Left lung (tissue), 10 donors: ENCODE results near the gene CTPS1. TPM values are rescaled to one million over a fixed set of nuclear protein-coding genes. Genes with fewer than 3 reads are reported as not detected.

Experiments
- ATAC-seq: fragments of 200-7000 bp; cut with Tn5 transposase; one replicate; pipeline ENCODE4 v1.9.1; 2020; ENCODE audit warnings: moderate library complexity
- DNase-seq, 4 donors: peaks; one replicate each; pipeline ENCODE4 v3.0.0-alpha.2; 2013 to 2020
- H3K27ac ChIP-seq, 2 donors: fragments of 200-600 bp; sonication (generic) in 1 of 2; one replicate each; pipeline versions ENCODE4 v1.5.0 to v1.8.0; 2020 to 2021
- H3K27me3 ChIP-seq, 2 donors: fragments of 200-600 bp; sonication (generic) in 1 of 2; one replicate each; pipeline versions ENCODE4 v1.5.0 to v1.8.0; 2020 to 2021
- H3K36me3 ChIP-seq, 2 donors: fragments of 200-600 bp; sonication (generic) in 1 of 2; one replicate each; pipeline versions ENCODE4 v1.5.0 to v1.8.0; 2020 to 2021
- H3K4me1 ChIP-seq, 2 donors: fragments of 200-600 bp; one replicate each; pipeline ENCODE4 v1.8.0; 2021
- H3K4me3 ChIP-seq, 2 donors: fragments of 200-600 bp; sonication (generic) in 1 of 2; one replicate each; pipeline versions ENCODE4 v1.5.0 to v1.8.0; 2020 to 2021; ENCODE audit warnings: mild to moderate bottlenecking in 1 of 2
- H3K9me3 ChIP-seq, 2 donors: fragments of 200-600 bp; sonication (generic) in 1 of 2; one replicate each; pipeline versions ENCODE4 v1.5.0 to v1.8.0; 2020 to 2021
- intact Hi-C, 2 donors: fragments of 100-400 bp; cut with DNase I; formaldehyde crosslinking; loops; one replicate each; pipeline versions ENCODE4 v1.11.2 to v1.14.2; 2022
- polyA plus RNA-seq, 6 donors: library from polyadenylated mRNA; unstranded; fragments of 120-200 nt; gene quantifications; one replicate each; pipeline ENCODE4 v1.2.1, GENCODE V29; 2013; ENCODE audit not compliant: insufficient read length in 6 of 6
- total RNA-seq, 2 donors: library from RNA; stranded (reverse); fragmentation: NEBNext Ultra II Directional; extraction: Animal tissue kit (Norgen Biotek cat#: 25700); gene quantifications; one replicate each; pipeline ENCODE4 v1.2.1, GENCODE V29; 2021
- TF ChIP-seq, protein P1 (sequence below), 2 donors: fragments of 200-600 bp; sonication (generic) in 1 of 2; IDR thresholded peaks; one replicate each; pipeline versions ENCODE4 v1.5.0 to v1.8.0; 2021; ENCODE audit warnings: antibody characterized with exemption in 2 of 2
- donor health status: DM: no; HTN: yes; CAD: no.
- donor health status: DM: no; HTN: no; CAD: no.

The CTPS1 gene
- total and polyA plus RNA-seq, 8 donors = 19.3 to 39.5 (median 24.1) TPM

DNA sequence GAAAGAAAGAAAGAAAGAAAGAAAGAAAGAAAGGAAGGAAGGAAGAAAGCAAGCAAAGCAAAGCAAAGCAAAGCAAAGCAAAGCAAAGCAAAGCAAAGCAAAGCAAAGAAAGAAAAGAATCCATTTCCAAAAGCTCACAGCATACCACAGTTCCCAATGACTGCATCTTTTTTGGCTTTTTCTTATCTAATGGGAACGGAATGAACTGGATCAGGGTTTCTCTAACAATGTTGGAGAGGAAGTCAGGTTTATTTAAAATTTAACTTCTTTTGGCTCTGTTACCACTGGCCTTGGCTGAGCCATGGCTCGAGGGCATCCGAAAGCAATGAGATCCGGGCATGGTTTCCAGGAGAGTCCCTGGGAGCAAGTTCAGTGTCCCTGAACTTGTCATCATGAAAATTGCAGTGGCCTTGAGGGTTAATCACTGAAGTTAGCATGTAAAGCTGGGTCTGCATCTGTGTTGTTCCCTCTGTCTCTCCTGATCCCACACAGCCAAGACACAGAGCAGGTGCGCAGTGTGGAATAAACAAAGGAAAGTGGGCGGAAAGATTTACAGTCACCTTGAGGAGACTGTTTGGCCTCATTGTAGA, 34.6 kb upstream of the CTPS1 start:
- no peaks in the 10 kb centered on the region for H3K9me3 ChIP-seq
- intact Hi-C loops = no loop called here
- no peaks in the 10 kb centered on the region for H3K36me3 ChIP-seq
- DNase-seq = no peak
- H3K27ac ChIP-seq = peak overlapping the region in 1 of 2 donors; percentile 13
- TF ChIP-seq, protein P1, sequence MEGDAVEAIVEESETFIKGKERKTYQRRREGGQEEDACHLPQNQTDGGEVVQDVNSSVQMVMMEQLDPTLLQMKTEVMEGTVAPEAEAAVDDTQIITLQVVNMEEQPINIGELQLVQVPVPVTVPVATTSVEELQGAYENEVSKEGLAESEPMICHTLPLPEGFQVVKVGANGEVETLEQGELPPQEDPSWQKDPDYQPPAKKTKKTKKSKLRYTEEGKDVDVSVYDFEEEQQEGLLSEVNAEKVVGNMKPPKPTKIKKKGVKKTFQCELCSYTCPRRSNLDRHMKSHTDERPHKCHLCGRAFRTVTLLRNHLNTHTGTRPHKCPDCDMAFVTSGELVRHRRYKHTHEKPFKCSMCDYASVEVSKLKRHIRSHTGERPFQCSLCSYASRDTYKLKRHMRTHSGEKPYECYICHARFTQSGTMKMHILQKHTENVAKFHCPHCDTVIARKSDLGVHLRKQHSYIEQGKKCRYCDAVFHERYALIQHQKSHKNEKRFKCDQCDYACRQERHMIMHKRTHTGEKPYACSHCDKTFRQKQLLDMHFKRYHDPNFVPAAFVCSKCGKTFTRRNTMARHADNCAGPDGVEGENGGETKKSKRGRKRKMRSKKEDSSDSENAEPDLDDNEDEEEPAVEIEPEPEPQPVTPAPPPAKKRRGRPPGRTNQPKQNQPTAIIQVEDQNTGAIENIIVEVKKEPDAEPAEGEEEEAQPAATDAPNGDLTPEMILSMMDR (IDR thresholded peaks at IDR 0.05) = no peak
- H3K4me1 ChIP-seq = peaks cover 5 to 15% of the 10 kb centered on the region in 2 donors
- H3K27me3 ChIP-seq = no peaks in the 10 kb centered on the region
- peak; percentile 16 for ATAC-seq
- no peak overlapping the region for H3K4me3 ChIP-seq

DNA sequence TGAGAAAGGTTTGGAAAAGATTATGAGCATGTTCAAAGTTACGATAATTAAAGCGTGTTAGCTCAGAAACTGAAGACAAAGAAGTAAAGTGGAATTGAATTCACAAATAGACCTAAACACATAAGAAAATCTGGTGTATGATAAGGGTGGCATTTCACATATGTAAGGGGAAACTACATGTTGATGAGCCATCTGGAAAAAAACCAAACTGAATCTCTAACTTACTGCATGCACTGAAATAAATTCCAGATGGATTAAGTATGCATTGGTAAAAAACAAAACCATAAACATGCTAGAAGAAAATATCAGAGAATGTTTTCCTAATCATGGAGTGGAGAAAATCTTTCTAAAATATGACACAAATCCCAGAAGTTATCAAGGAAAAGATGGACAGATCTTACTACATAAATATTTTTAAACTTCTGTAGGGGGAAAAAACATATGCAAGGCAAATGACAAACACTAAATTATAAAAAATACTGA, 34.0 kb upstream of the CTPS1 start:
- intact Hi-C loops = no loop called here
- Histone ChIP-seq H3K27me3 (no peaks in the 10 kb centered on the region), H3K9me3 (no peaks in the 10 kb centered on the region), H3K27ac (no peak overlapping the region), H3K4me1 (peaks cover 5 to 13% of the 10 kb centered on the region in 2 donors), H3K4me3 (no peak overlapping the region), H3K36me3 (no peaks in the 10 kb centered on the region)
- ATAC-seq (no peak), DNase-seq (no peak)
- TF ChIP-seq, protein P1 (IDR thresholded peaks at IDR 0.05) = no peak

DNA sequence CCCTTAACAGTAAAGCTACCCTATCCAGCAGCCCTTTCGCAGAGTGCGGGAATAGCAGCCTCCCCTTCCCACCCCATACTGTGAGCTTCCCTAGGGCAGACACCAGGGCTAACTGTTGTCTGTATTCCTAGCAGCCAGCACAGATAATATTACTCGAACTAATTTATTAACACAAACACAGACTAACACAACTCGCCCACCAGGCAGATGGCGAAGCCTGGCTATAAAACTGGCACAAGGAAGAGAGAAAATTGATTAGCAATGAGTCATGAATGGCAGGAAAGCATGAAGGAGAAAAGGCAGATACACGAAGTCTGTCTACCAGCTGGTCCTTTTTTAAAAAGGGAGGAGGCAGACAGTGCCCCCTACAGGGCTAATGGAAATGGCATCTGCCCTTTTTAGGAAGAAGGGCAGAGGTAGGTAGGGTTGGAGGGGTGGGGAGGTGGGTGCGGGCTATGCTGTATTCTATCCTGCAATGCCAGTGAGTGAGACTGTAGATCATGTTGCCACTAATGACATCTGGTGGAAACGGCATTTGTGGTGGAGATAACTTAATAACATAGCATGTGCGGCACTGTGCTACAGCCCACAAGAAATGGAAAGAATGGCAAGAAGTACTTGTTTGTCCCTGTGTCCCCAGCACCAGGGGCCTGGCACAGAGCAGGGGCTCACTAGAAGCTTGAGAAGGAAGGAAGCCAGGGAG, 30.6 kb upstream of the CTPS1 start:
- TF ChIP-seq, protein P1 (IDR thresholded peaks at IDR 0.05) = peak; percentile 43 to 78
- intact Hi-C loops = no loop called here
- Histone ChIP-seq H3K9me3 (no peaks in the 10 kb centered on the region), H3K27me3 (no peaks in the 10 kb centered on the region), H3K27ac (no peak overlapping the region), H3K4me1 (peaks cover 5 to 17% of the 10 kb centered on the region in 2 donors), H3K36me3 (no peaks in the 10 kb centered on the region), H3K4me3 (no peak overlapping the region)
- ATAC-seq (peak; percentile 76), DNase-seq (peak in 2 of 4 donors; percentile 30 to 41)

DNA sequence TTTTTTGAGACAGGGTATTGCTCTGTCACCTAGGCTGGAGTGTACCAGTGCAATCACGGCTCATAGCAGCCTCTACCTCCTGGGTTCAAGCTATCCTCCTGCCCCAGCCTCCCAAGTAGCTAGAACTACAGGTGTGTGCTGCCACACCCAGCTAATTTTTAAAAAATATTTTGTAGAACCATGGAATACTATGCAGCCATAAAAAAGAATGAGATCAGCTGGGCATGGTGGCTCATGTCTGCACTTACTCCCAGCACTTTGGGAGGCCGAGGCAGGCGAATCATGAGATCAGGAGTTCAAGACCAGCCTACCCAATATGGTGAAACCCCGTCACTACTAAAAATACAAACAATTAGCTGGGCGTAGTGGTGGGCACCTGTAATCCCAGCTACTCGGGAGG, 29.9 kb upstream of the CTPS1 start:
- TF ChIP-seq, protein P1 (IDR thresholded peaks at IDR 0.05) = no peak
- Histone ChIP-seq H3K9me3 (no peaks in the 10 kb centered on the region), H3K4me3 (no peak overlapping the region), H3K27ac (no peak overlapping the region), H3K36me3 (no peaks in the 10 kb centered on the region), H3K27me3 (no peaks in the 10 kb centered on the region), H3K4me1 (peaks cover under 1 to 12% of the 10 kb centered on the region in 2 donors)
- DNase-seq (no peak), ATAC-seq (no peak)
- intact Hi-C loops = no loop called here
